Measurements from ENCODE around the gene CERS2.

CERS2 gene

GRCh38 chr1:150999926-151000325 lies 25.3 kb upstream of the CERS2 start:
- CTCF ChIA-PET = interaction anchor here (1.2 to 9.7 kb wide), 6 partner anchors 16 to 744 kb away, joined by 3 to 158 read pairs (median 6); partner anchors contain the start of gene ANXA9
- DNase-seq (ENCODE audit: extremely low spot score) = no peak
- POLR2A ChIA-PET = interaction anchor here (1.1 kb wide), 1 partner anchor 420 kb away, joined by 6 read pairs; the partner anchor contains the start of gene MCL1
- no peak for TF ChIP-seq CTCF (IDR thresholded peaks at IDR 0.05; ENCODE audit: control extremely low read depth, extremely low read depth, low read depth, missing control alignments)

- no peak for DNase-seq (ENCODE audit: extremely low spot score)
- POLR2A ChIA-PET = interaction anchor here (1.1 kb wide), 1 partner anchor 420 kb away, joined by 6 read pairs; the partner anchor contains the start of gene MCL1
- TF ChIP-seq CTCF (IDR thresholded peaks at IDR 0.05; ENCODE audit: control extremely low read depth, extremely low read depth, low read depth, missing control alignments) = no peak
- CTCF ChIA-PET = interaction anchor here (0.9 to 9.7 kb wide), 7 partner anchors 15 to 743 kb away, joined by 3 to 158 read pairs (median 4); partner anchors contain the start of genes ANXA9 and CERS2
Observed at GRCh38 chr1:150999051-150999674, 24.5 kb upstream of the CERS2 start.

- no peak for TF ChIP-seq CTCF (IDR thresholded peaks at IDR 0.05; ENCODE audit: control extremely low read depth, extremely low read depth, low read depth, missing control alignments)
- no peak for DNase-seq (ENCODE audit: extremely low spot score)
- CTCF ChIA-PET = interaction anchor here (0.9 to 9.7 kb wide), 8 partner anchors 8 to 742 kb away, joined by 3 to 158 read pairs (median 6); partner anchors contain the start of genes ANXA9, CERS2, MINDY1 and TNFAIP8L2
- POLR2A ChIA-PET = interaction anchor here (1.0 kb wide), 1 partner anchor 9 kb away, joined by 3 read pairs; the partner anchor contains the start of gene MINDY1
Observed at GRCh38 chr1:150997949-150998348, 23.3 kb upstream of the CERS2 start.

GRCh38 chr1:150997126-150997872 lies 22.7 kb upstream of the CERS2 start:
- CTCF ChIA-PET = interaction anchor here (1.0 to 9.7 kb wide), 12 partner anchors 9 to 741 kb away, joined by 3 to 158 read pairs (median 9); partner anchors contain the start of genes ANXA9, CERS2, MINDY1 and PRUNE1
- POLR2A ChIA-PET = interaction anchor here (1.0 kb wide), 1 partner anchor 9 kb away, joined by 3 read pairs; the partner anchor contains the start of gene MINDY1
- no peak for DNase-seq (ENCODE audit: extremely low spot score)
- no peak for TF ChIP-seq CTCF (IDR thresholded peaks at IDR 0.05; ENCODE audit: control extremely low read depth, extremely low read depth, low read depth, missing control alignments)

GRCh38 chr1:150995896-150996295 lies 21.3 kb upstream of the CERS2 start:
- peak; percentile 73 for TF ChIP-seq CTCF (IDR thresholded peaks at IDR 0.05; ENCODE audit: control extremely low read depth, extremely low read depth, low read depth, missing control alignments)
- DNase-seq (ENCODE audit: extremely low spot score) = no peak
- ChIA-PET CTCF (interaction anchor here (0.6 to 9.7 kb wide), 33 partner anchors 10 to 739 kb away, joined by 3 to 158 read pairs (median 4); partner anchors contain the start of genes ANXA9, BNIPL, C1orf56 and CA14), POLR2A (interaction anchor here (0.7 to 0.9 kb wide), 2 partner anchors 31 to 489 kb away, joined by 3 read pairs; no protein-coding TSS in a partner anchor)

- POLR2A ChIA-PET = interaction anchor here (0.9 kb wide), 1 partner anchor 30 kb away, joined by 3 read pairs; no protein-coding TSS in a partner anchor
- DNase-seq (ENCODE audit: extremely low spot score) = no peak
- no peak for TF ChIP-seq CTCF (IDR thresholded peaks at IDR 0.05; ENCODE audit: control extremely low read depth, extremely low read depth, low read depth, missing control alignments)
- CTCF ChIA-PET = interaction anchor here (0.7 to 9.7 kb wide), 32 partner anchors 10 to 739 kb away, joined by 3 to 158 read pairs (median 4); partner anchors contain the start of genes ANXA9, BNIPL, CA14 and CERS2
Observed at GRCh38 chr1:150995460-150995859, 20.8 kb upstream of the CERS2 start.
